NCI-H2029 (cell line): ENCODE measurements around the gene GFOD1.

Source experiments
- DNase-seq: peaks from one replicate; lab custom pipeline; 2025; lab: John Stamatoyannopoulos, UW

GFOD1 gene

GRCh38 chr6:13425270-13425873 lies 62.0 kb downstream of the GFOD1 start:
- no peak for DNase-seq

GRCh38 chr6:13423252-13423651 lies 64.1 kb downstream of the GFOD1 start:
- DNase-seq, result no peak

GRCh38 chr6:13422681-13423221 lies 64.6 kb downstream of the GFOD1 start:
- no peak for DNase-seq

- DNase-seq, result no peak
These were observed 65.9 kb downstream of the GFOD1 start for GRCh38 chr6:13421425-13422059.

GRCh38 chr6:13420269-13420668 lies 67.1 kb downstream of the GFOD1 start:
- no peak for DNase-seq

GRCh38 chr6:13419422-13420195 lies 67.8 kb downstream of the GFOD1 start:
- no peak for DNase-seq

GRCh38 chr6:13418844-13419243 lies 68.6 kb downstream of the GFOD1 start:
- no peak for DNase-seq

- no peak for DNase-seq
These were observed 69.4 kb downstream of the GFOD1 start for GRCh38 chr6:13417954-13418353.

- no peak for DNase-seq
These were observed 70.0 kb downstream of the GFOD1 start for GRCh38 chr6:13417431-13417830.

GRCh38 chr6:13415283-13415682 lies 72.1 kb downstream of the GFOD1 start:
- DNase-seq, result no peak

GRCh38 chr6:13413900-13414555 lies 73.4 kb downstream of the GFOD1 start:
- no peak for DNase-seq

GRCh38 chr6:13413466-13413862 lies 73.9 kb downstream of the GFOD1 start:
- no peak for DNase-seq

- peak; percentile 94 for DNase-seq
These were observed 74.5 kb downstream of the GFOD1 start for GRCh38 chr6:13412639-13413465.

- DNase-seq, result no peak
These were observed 75.2 kb downstream of the GFOD1 start for GRCh38 chr6:13412211-13412610.

GRCh38 chr6:13411484-13411883 lies 75.9 kb downstream of the GFOD1 start:
- no peak for DNase-seq

GRCh38 chr6:13409991-13410390 lies 77.4 kb downstream of the GFOD1 start:
- DNase-seq, result no peak

GRCh38 chr6:13407709-13408695 lies 79.4 kb downstream of the GFOD1 start:
- no peak for DNase-seq

- no peak for DNase-seq
These were observed 80.1 kb downstream of the GFOD1 start for GRCh38 chr6:13407368-13407708.

GRCh38 chr6:13406781-13407180 lies 80.6 kb downstream of the GFOD1 start:
- DNase-seq, result peak; percentile 32

- DNase-seq, result no peak
These were observed 81.4 kb downstream of the GFOD1 start for GRCh38 chr6:13405961-13406477.
